Vagina (tissue), 2 donors: ENCODE data around the gene MRPS12. TPM values are rescaled to one million over a fixed set of nuclear protein-coding genes. Genes with fewer than 3 reads are reported as not detected.
A peak's percentile ranks its signal among the peaks of the same experiment; 100 is the strongest.

Experiments
- DNase-seq, 2 donors: peaks; one replicate each; pipeline ENCODE4 v3.0.0-alpha.2; 2017; ENCODE audit errors: extremely low spot score in 2 of 2
- H3K27ac ChIP-seq: fragments of 200-600 bp; sonication (generic); one replicate; pipeline ENCODE4 v1.5.1; 2019
- H3K27me3 ChIP-seq: fragments of 200-600 bp; sonication (generic); one replicate; pipeline ENCODE4 v1.5.1; 2019
- H3K36me3 ChIP-seq, 2 donors: fragments of 200-600 bp; sonication (generic); one replicate each; pipeline ENCODE4 v1.5.1; 2017 to 2019
- H3K4me1 ChIP-seq: fragments of 200-600 bp; sonication (generic); one replicate; pipeline ENCODE4 v1.5.1; 2019
- H3K4me3 ChIP-seq, 2 donors: fragments of 200-600 bp; sonication (generic); 1 replicate in 1 of 2; 2 replicates in 1 of 2; pipeline ENCODE4 v1.5.1; 2016 to 2019
- H3K9me3 ChIP-seq: fragments of 200-600 bp; sonication (generic); one replicate; pipeline ENCODE4 v1.5.1; 2019
- POLR2A ChIP-seq, 2 donors: fragments of 450-650 bp; IDR thresholded peaks; one replicate each; pipeline ENCODE4 v1.6.1; 2017; ENCODE audit warnings: antibody characterized with exemption in 2 of 2, mild to moderate bottlenecking in 2 of 2, moderate library complexity in 2 of 2
- POLR2AphosphoS5 ChIP-seq, 2 donors: sonication (generic); formaldehyde crosslinking; IDR thresholded peaks; one replicate each; pipeline ENCODE4 v1.9.0; 2017; ENCODE audit warnings: antibody characterized with exemption in 2 of 2, mild to moderate bottlenecking in 2 of 2, low read depth in 1 of 2; ENCODE audit not compliant: insufficient read depth in 1 of 2
- intact Hi-C: fragments of 100-400 bp; cut with DNase I; formaldehyde crosslinking; loops from one replicate; pipeline ENCODE4 v1.15.1; 2023
- total RNA-seq: library from RNA; depleted of rRNA; stranded (reverse); fragments of >200 nt; gene quantifications from one replicate; pipeline ENCODE4 v1.2.3, GENCODE V29; 2016
- TF ChIP-seq, protein P1 (sequence below), 3 experiments: fragments of 450-650 bp in 2 of 3; fragments of 200-600 bp in 1 of 3; sonication (generic) in 1 of 3; IDR thresholded peaks; one replicate each; pipeline ENCODE4 v1.5.1; 2017 to 2019; ENCODE audit warnings: antibody characterized with exemption in 3 of 3, mild to moderate bottlenecking in 2 of 3, moderate library complexity in 2 of 3

Gene MRPS12
- total RNA-seq, 1 donor from 2014 or later = 44.7 TPM

DNA sequence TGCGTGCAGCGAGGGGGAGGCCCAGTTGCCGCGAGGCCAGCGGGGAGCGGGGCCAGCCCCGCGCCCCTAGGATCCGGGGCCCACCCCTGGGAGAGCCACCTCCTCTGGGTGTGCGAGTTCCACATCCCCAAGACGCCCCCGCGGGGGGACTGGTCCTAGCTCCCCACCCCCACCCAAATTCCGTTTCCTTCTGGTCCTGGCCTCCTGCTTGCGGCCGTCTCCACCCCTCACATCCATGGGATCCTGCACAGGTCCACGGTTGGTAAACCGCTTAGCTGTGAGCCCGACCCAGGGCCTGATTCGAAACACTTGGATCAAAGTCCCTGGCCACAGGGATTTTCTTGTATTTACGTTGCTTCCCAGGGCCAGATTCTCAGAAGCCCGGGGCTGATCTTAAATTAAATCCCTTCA, 45.1 kb downstream of the MRPS12 start:
- H3K4me3 ChIP-seq = peak overlapping the region; percentile 52 to 64
- no peaks in the 10 kb centered on the region for H3K9me3 ChIP-seq
- H3K36me3 ChIP-seq = no peaks in the 10 kb centered on the region
- no peaks in the 10 kb centered on the region for H3K27me3 ChIP-seq
- DNase-seq = no peak
- intact Hi-C loops = no loop called here
- H3K27ac ChIP-seq = peak overlapping the region; percentile 95
- peaks cover 36% of the 10 kb centered on the region for H3K4me1 ChIP-seq
- TF ChIP-seq, protein P1, sequence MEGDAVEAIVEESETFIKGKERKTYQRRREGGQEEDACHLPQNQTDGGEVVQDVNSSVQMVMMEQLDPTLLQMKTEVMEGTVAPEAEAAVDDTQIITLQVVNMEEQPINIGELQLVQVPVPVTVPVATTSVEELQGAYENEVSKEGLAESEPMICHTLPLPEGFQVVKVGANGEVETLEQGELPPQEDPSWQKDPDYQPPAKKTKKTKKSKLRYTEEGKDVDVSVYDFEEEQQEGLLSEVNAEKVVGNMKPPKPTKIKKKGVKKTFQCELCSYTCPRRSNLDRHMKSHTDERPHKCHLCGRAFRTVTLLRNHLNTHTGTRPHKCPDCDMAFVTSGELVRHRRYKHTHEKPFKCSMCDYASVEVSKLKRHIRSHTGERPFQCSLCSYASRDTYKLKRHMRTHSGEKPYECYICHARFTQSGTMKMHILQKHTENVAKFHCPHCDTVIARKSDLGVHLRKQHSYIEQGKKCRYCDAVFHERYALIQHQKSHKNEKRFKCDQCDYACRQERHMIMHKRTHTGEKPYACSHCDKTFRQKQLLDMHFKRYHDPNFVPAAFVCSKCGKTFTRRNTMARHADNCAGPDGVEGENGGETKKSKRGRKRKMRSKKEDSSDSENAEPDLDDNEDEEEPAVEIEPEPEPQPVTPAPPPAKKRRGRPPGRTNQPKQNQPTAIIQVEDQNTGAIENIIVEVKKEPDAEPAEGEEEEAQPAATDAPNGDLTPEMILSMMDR (IDR thresholded peaks at IDR 0.05) = no peak
- TF ChIP-seq POLR2AphosphoS5 (IDR thresholded peaks at IDR 0.05; ENCODE audit: insufficient read depth in 1 of 2, low read depth in 1 of 2) = no peak
- TF ChIP-seq POLR2A (IDR thresholded peaks at IDR 0.05) = no peak

DNA sequence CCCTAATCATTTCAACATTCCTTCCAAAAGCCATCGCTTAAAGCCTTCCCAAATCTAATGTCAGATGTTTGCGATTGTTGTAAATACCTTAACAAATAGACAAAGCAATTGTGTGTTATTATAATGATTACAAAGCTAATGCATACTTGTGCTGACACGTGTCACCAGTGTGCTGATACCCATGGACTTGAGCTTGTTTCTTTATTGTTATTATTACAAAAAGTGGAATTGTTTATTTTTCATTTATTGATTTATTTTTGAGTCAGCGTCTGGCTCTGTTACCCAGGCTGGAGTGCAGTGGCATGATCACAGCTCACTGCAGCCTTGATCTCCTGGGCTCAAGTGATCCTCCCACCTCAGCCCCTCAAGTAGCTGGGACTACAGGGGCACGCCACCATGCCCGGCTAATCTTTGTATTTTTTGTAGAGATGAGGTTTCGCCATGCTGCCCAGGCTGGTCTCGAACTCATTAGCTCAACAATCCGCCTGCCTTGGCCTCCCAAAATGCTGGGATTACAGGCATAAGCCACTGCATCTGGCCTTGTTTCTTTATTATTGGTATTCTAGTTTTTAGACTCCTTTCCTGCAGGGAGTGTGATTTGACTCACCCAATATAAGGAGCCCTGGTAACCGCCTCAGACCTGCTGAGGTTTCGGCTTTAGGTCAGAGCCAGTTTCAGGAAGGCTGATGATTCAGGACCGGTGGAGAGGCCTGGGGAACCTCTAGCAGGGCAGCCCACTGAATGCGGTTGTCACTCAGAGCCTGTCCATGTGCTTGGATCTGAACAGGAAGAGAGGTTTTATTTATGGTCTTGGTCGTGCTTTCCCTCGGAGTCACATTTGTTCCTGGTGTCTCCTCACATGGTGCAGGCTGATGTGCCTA, 46.9 kb downstream of the MRPS12 start:
- peaks cover 34% of the 10 kb centered on the region for H3K4me1 ChIP-seq
- no peaks in the 10 kb centered on the region for H3K27me3 ChIP-seq
- H3K4me3 ChIP-seq = no peak overlapping the region
- H3K27ac ChIP-seq = no peak overlapping the region
- no peak for TF ChIP-seq POLR2A (IDR thresholded peaks at IDR 0.05)
- TF ChIP-seq POLR2AphosphoS5 (IDR thresholded peaks at IDR 0.05; ENCODE audit: insufficient read depth in 1 of 2, low read depth in 1 of 2) = no peak
- TF ChIP-seq, protein P1 (IDR thresholded peaks at IDR 0.05) = no peak
- no peak for DNase-seq
- H3K9me3 ChIP-seq = no peaks in the 10 kb centered on the region
- intact Hi-C loops = no loop called here
- no peaks in the 10 kb centered on the region for H3K36me3 ChIP-seq

DNA sequence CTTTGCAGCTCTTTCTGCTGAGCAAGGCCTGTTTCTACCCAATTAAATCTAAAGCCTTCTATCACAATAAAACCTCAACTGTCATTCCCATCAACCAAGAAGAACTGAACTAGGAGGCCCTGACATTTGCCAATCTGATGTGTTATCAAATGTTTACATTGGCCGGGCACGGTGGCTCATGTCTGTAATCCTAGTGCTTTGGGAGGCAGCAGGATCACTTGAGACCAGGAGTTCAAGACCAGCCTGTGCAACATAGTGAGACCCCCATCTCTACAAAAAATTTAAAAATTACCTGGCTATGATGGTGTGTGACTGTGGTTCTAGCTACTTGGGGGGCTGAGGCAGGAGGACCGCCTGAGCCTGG, 47.6 kb downstream of the MRPS12 start:
- TF ChIP-seq, protein P1 (IDR thresholded peaks at IDR 0.05) = no peak
- TF ChIP-seq POLR2AphosphoS5 (IDR thresholded peaks at IDR 0.05; ENCODE audit: insufficient read depth in 1 of 2, low read depth in 1 of 2) (no peak), POLR2A (IDR thresholded peaks at IDR 0.05) (no peak)
- intact Hi-C loops = no loop called here

DNA sequence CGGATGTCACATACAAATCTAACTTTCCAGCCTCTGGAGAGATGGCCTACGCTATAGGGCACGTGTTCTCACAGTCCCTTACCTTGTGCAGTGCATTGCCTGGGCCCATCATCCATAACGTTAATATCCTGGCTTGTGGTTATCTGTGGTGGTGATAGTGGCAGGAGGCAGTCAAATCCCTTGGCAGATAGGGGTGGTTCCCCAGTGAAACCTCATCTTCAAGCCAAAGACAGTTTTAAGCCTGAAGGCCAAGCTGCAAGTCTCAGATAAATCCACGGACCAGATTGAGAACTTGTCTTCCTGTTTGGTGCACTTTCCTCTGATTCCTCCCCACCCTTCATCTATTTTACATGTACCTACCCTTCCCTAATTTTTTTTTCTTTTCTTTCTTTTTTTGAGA, 49.1 kb downstream of the MRPS12 start:
- intact Hi-C loops = no loop called here
- H3K4me1 ChIP-seq = peaks cover 13% of the 10 kb centered on the region
- no peaks in the 10 kb centered on the region for H3K9me3 ChIP-seq
- H3K36me3 ChIP-seq = no peaks in the 10 kb centered on the region
- no peak for DNase-seq
- TF ChIP-seq, protein P1 (IDR thresholded peaks at IDR 0.05) = no peak
- TF ChIP-seq POLR2AphosphoS5 (IDR thresholded peaks at IDR 0.05; ENCODE audit: insufficient read depth in 1 of 2, low read depth in 1 of 2) = no peak
- TF ChIP-seq POLR2A (IDR thresholded peaks at IDR 0.05) = no peak
- H3K27me3 ChIP-seq = no peaks in the 10 kb centered on the region
- H3K4me3 ChIP-seq = no peak overlapping the region
- H3K27ac ChIP-seq = no peak overlapping the region

More for the DNA sequence above, 47.6 kb downstream of the MRPS12 start:
- Histone ChIP-seq H3K27me3 (no peaks in the 10 kb centered on the region), H3K27ac (no peak overlapping the region), H3K4me3 (no peak overlapping the region), H3K9me3 (no peaks in the 10 kb centered on the region), H3K36me3 (no peaks in the 10 kb centered on the region), H3K4me1 (peaks cover 28% of the 10 kb centered on the region)
- no peak for DNase-seq
